K562 (cell line): Measurements from ENCODE around the gene MCEE. TPM values are rescaled to one million over a fixed set of nuclear protein-coding genes. Genes with fewer than 3 reads are reported as not detected.

Experiments used
- ARHGAP35 ChIP-seq: fragments of 450-650 bp; IDR thresholded peaks from 2 replicates; pipeline ENCODE4 v1.6.1; 2018; ENCODE audit not compliant: partially characterized antibody
- C11orf30 ChIP-seq: fragments of 450-650 bp; IDR thresholded peaks from 2 replicates; pipeline ENCODE4 v1.6.1; 2016; ENCODE audit warnings: low read depth, mild to moderate bottlenecking
- CHCHD3 ChIP-seq: fragments of 250-450 bp; sonication (Bioruptor Pico); IDR thresholded peaks from 2 replicates; pipeline ENCODE4 v2.1.2; 2022; ENCODE audit warnings: mild to moderate bottlenecking
- HMGXB4 ChIP-seq: sonication (generic); formaldehyde crosslinking; IDR thresholded peaks from 2 replicates; pipeline ENCODE4 v1.8.1; 2023; ENCODE audit warnings: mild to moderate bottlenecking, missing genetic modification reagents
- IRF2 ChIP-seq: sonication (generic); formaldehyde crosslinking; IDR thresholded peaks from 2 replicates; pipeline ENCODE4 v1.8.1; 2022; ENCODE audit warnings: mild to moderate bottlenecking, missing genetic modification reagents
- MAX ChIP-seq: sonication (generic); formaldehyde crosslinking; IDR thresholded peaks from 2 replicates; pipeline ENCODE4 v1.9.0; 2022; ENCODE audit warnings: mild to moderate bottlenecking, missing genetic modification reagents
- MECOM ChIP-seq: fragments of 250-450 bp; sonication (Bioruptor Pico); IDR thresholded peaks from 2 replicates; pipeline ENCODE4 v1.8.0; 2022; ENCODE audit warnings: inconsistent platforms
- POLR2AphosphoS5 ChIP-seq: IDR thresholded peaks from 2 replicates; pipeline ENCODE4 v1.6.1; 2011; ENCODE audit warnings: mild to moderate bottlenecking, low read depth, low read length, moderate library complexity; ENCODE audit not compliant: control insufficient read depth, insufficient read depth
- SOX6 ChIP-seq: fragments of 450-650 bp; IDR thresholded peaks from 2 replicates; pipeline ENCODE4 v1.6.1; 2014; ENCODE audit warnings: mild to moderate bottlenecking
- ZKSCAN1 ChIP-seq: fragments of 150-350 bp; IDR thresholded peaks from 2 replicates; pipeline ENCODE4 v1.6.1; 2016; ENCODE audit warnings: low read depth, low read length
- ZNF395 ChIP-seq: fragments of 200-800 bp; sonication (Bioruptor generic); IDR thresholded peaks from 2 replicates; pipeline ENCODE4 v1.6.1; 2017; ENCODE audit warnings: missing genetic modification characterization, missing compliant biosample characterization
- polyA plus RNA-seq, 8 experiments: library from polyadenylated mRNA; depleted of rRNA in 4 of 8; stranded (reverse) in 5 of 8; unstranded in 3 of 8; fragments of >200 nt; fragmentation: Nextera tagmentation in 2 of 8; fragmentation: Illumina TruSeq in 1 of 8; extraction: Ambion mirVana in 2 of 8; extraction: Trizol in 1 of 8; gene quantifications; 2 replicates each; pipeline versions ENCODE4 v1.2.1 to v1.2.3, GENCODE V29; 2011 to 2014; ENCODE audit warnings: inconsistent platforms in 1 of 8, missing spikeins in 1 of 8
- total RNA-seq, 7 experiments: library from RNA; depleted of rRNA in 6 of 7; stranded (reverse); fragments of >200 nt in 6 of 7; fragmentation: Illumina TruSeq in 2 of 7; extraction: Trizol in 2 of 7; gene quantifications; 2 replicates each; pipeline versions ENCODE4 v1.2.1 to v1.2.3, GENCODE V29; 2011 to 2021; ENCODE audit warnings: low replicate concordance in 1 of 7
- TF ChIP-seq, protein P1 (sequence below), 2 experiments: IDR thresholded peaks; 2 replicates each; pipeline ENCODE4 v1.6.1; 2011; ENCODE audit warnings: borderline replicate concordance in 1 of 2, control low read depth in 1 of 2, low read depth in 1 of 2, low read length in 1 of 2, mild to moderate bottlenecking in 1 of 2, mixed read lengths in 1 of 2, moderate library complexity in 1 of 2; ENCODE audit not compliant: insufficient read depth in 1 of 2, insufficient read length in 1 of 2, poor library complexity in 1 of 2, severe bottlenecking in 1 of 2; ENCODE audit errors: extremely low read depth in 1 of 2
- TF ChIP-seq, protein P2 (sequence below): sonication (generic); formaldehyde crosslinking; IDR thresholded peaks from 2 replicates; pipeline ENCODE4 v1.8.0; 2022; ENCODE audit warnings: mild to moderate bottlenecking, low read depth, missing genetic modification reagents
- TF ChIP-seq, protein P3 (sequence below): sonication (generic); formaldehyde crosslinking; IDR thresholded peaks from 2 replicates; pipeline ENCODE4 v1.8.1; 2023; ENCODE audit warnings: mild to moderate bottlenecking, missing genetic modification reagents

Gene MCEE
- total and polyA plus RNA-seq, 9 of the 15 experiments (the other 6 are each of a cell fraction or from before 2014, with no cell fraction given), result 15.6 to 49.1 (median 24.5) TPM

DNA sequence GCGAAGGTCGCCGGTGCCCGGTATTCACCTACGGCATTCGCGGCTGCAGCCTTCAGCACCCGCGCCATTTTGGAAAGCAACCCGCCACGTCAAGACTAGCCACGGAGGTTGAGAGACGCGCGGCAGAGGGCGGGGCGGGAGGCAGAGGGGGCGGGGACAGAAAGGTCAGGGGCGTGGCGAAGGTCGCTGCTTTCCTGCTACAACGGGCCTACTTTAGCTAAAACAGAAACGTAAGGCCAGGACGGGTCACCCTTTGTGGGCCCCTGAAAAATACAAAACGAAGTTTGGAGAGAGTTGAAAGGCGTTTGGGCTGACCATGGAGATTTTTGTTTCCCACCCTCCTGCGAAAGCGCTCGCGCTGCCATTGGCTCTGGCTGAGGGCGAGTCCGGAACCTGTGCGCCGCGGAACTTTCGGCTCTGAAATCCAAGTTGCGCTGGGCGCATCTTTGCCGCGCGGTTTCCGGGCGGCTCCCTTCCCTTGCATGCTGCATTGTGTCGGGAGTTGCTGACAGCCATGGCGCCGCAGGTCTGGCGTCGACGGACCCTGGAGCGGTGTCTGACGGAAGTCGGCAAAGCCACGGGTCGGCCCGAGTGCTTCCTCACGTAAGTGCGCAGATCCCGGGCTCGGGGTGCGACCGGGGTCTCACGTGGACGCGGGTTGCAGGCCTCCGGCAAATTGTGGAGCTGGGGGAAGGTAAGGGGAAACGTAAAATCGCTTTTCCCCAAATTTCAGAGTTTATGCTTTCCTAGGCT, at the start of gene MCEE, which contains the start of gene MPHOSPH10 (continued):
- TF ChIP-seq MECOM (CRISPR knock-in tag), result 0 out of 2 replicates have a peak, but pooled peaks have one; percentile 32
- peak; percentile 96 for TF ChIP-seq C11orf30
- peak; percentile 51; the same call in 1 of the 2 replicates for TF ChIP-seq ZKSCAN1
- TF ChIP-seq, protein P1, sequence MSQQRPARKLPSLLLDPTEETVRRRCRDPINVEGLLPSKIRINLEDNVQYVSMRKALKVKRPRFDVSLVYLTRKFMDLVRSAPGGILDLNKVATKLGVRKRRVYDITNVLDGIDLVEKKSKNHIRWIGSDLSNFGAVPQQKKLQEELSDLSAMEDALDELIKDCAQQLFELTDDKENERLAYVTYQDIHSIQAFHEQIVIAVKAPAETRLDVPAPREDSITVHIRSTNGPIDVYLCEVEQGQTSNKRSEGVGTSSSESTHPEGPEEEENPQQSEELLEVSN (IDR thresholded peaks at IDR 0.05; ENCODE audit: borderline replicate concordance in 1 of 2, extremely low read depth in 1 of 2, insufficient read depth in 1 of 2, insufficient read length in 1 of 2, low read depth in 1 of 2, low read length in 1 of 2, poor library complexity in 1 of 2, severe bottlenecking in 1 of 2), result peak; percentile 70 to 76
- 0 out of 2 replicates have a peak, but pooled peaks have one; percentile 27 for TF ChIP-seq CHCHD3
- peak; percentile 55 for TF ChIP-seq POLR2AphosphoS5
- TF ChIP-seq, protein P2, sequence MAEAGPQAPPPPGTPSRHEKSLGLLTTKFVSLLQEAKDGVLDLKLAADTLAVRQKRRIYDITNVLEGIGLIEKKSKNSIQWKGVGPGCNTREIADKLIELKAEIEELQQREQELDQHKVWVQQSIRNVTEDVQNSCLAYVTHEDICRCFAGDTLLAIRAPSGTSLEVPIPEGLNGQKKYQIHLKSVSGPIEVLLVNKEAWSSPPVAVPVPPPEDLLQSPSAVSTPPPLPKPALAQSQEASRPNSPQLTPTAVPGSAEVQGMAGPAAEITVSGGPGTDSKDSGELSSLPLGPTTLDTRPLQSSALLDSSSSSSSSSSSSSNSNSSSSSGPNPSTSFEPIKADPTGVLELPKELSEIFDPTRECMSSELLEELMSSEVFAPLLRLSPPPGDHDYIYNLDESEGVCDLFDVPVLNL (CRISPR knock-in tag), result no peak
- no peak for TF ChIP-seq ARHGAP35
- 0 out of 2 replicates have a peak, but pooled peaks have one; percentile 71 for TF ChIP-seq HMGXB4
- peak; percentile 71; the same call in 1 of the 2 replicates for TF ChIP-seq MAX (CRISPR knock-in tag)
- TF ChIP-seq, protein P3, sequence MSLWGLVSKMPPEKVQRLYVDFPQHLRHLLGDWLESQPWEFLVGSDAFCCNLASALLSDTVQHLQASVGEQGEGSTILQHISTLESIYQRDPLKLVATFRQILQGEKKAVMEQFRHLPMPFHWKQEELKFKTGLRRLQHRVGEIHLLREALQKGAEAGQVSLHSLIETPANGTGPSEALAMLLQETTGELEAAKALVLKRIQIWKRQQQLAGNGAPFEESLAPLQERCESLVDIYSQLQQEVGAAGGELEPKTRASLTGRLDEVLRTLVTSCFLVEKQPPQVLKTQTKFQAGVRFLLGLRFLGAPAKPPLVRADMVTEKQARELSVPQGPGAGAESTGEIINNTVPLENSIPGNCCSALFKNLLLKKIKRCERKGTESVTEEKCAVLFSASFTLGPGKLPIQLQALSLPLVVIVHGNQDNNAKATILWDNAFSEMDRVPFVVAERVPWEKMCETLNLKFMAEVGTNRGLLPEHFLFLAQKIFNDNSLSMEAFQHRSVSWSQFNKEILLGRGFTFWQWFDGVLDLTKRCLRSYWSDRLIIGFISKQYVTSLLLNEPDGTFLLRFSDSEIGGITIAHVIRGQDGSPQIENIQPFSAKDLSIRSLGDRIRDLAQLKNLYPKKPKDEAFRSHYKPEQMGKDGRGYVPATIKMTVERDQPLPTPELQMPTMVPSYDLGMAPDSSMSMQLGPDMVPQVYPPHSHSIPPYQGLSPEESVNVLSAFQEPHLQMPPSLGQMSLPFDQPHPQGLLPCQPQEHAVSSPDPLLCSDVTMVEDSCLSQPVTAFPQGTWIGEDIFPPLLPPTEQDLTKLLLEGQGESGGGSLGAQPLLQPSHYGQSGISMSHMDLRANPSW (CRISPR knock-in tag), result peak; percentile 84; the same call in 1 of the 2 replicates
- TF ChIP-seq SOX6, result peak; percentile 58
- TF ChIP-seq ZNF395 (CRISPR knock-in tag), result peak; percentile 71
- TF ChIP-seq IRF2 (CRISPR knock-in tag), result no peak
